ENCODE measurements around the gene SP140L. TPM values are rescaled to one million over a fixed set of nuclear protein-coding genes. Genes with fewer than 3 reads are reported as not detected.

SP140L gene
- total RNA-seq, 4 donors from 2014 or later = 4.4 to 8.3 (median 6.8) TPM

DNA sequence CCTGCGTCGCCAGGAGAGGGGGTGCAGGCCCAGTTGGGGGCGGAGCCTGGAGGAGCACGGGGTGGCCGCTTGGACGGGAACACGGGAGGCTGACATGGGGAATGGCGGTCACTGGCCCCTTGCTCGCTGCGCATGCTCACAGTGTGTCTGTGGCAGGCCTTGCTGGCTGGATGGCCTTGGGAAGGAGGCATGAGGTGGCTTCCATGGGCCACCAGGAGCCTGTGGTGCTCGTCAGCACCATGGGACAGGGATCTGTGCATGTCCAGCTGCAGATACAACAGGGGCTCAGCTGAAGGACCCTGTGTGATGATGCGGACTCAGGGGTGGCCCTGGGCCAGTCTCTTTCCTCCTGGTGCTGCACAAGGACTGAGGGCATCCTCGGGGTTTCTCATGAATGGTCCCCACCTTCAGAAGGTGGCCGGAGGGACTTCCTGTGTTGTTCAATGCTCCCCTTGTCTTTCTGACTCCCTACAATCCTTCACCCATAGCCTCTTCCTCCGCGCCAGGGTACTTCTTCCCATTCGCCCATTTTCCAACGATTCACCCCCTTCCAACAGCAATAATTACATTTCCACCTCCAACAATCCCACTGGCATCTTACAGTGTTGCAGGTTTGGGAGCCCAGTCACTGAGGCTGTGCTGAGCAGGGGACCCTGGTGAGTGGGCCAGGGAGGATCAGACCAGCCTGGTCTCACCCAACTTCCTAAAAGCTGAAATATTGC, 3.4 kb upstream of the SP140L start:
- Histone ChIP-seq H3K36me3 (no peaks in the 10 kb centered on the region), H3K27ac (replicated peaks in 1 of 4) (no peak overlapping the region), H3K4me3 (no peak overlapping the region), H3K27me3 (no peaks in the 10 kb centered on the region), H3K9me3 (peaks cover 0 to 5% (median 4%) of the 10 kb centered on the region in 4 donors), H3K4me1 (peaks cover 5 to 27% (median 7%) of the 10 kb centered on the region in 4 donors)
- no peak for TF ChIP-seq POLR2A (IDR thresholded peaks at IDR 0.05; ENCODE audit: low read depth)
- TF ChIP-seq, protein P1, sequence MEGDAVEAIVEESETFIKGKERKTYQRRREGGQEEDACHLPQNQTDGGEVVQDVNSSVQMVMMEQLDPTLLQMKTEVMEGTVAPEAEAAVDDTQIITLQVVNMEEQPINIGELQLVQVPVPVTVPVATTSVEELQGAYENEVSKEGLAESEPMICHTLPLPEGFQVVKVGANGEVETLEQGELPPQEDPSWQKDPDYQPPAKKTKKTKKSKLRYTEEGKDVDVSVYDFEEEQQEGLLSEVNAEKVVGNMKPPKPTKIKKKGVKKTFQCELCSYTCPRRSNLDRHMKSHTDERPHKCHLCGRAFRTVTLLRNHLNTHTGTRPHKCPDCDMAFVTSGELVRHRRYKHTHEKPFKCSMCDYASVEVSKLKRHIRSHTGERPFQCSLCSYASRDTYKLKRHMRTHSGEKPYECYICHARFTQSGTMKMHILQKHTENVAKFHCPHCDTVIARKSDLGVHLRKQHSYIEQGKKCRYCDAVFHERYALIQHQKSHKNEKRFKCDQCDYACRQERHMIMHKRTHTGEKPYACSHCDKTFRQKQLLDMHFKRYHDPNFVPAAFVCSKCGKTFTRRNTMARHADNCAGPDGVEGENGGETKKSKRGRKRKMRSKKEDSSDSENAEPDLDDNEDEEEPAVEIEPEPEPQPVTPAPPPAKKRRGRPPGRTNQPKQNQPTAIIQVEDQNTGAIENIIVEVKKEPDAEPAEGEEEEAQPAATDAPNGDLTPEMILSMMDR (IDR thresholded peaks at IDR 0.05) = no peak
- no peak for TF ChIP-seq POLR2AphosphoS5 (IDR thresholded peaks at IDR 0.05)
- no peak for TF ChIP-seq EP300 (IDR thresholded peaks at IDR 0.05)
- peak; percentile 68 for DNase-seq (ENCODE audit: extremely low spot score)
- 89% methylated on average over 17 of the region's 18 CpGs for WGBS
- intact Hi-C loops (cut with DNase I) = no loop called here

DNA sequence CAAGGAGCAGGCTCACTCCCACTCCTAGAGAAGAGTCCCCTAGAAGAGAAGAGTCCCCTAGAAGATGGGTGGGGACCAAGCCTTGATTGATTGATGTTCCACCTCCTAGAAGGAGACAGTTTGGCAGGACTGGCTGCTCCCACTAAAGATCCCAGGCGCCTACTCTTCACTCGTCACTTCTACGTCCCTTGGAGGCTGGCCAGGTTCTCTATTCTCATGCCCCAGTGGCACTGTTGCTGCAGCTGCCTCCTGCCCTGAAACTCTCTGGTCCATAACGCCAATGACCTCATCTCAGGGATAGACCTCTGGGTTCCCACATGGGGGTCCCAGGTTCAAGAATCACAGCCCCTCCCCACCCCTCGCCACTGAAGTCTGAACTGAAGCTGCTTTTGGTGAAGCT, 2.5 kb upstream of the SP140L start:
- 100% methylated on average over 2 of the region's 5 CpGs for WGBS

DNA sequence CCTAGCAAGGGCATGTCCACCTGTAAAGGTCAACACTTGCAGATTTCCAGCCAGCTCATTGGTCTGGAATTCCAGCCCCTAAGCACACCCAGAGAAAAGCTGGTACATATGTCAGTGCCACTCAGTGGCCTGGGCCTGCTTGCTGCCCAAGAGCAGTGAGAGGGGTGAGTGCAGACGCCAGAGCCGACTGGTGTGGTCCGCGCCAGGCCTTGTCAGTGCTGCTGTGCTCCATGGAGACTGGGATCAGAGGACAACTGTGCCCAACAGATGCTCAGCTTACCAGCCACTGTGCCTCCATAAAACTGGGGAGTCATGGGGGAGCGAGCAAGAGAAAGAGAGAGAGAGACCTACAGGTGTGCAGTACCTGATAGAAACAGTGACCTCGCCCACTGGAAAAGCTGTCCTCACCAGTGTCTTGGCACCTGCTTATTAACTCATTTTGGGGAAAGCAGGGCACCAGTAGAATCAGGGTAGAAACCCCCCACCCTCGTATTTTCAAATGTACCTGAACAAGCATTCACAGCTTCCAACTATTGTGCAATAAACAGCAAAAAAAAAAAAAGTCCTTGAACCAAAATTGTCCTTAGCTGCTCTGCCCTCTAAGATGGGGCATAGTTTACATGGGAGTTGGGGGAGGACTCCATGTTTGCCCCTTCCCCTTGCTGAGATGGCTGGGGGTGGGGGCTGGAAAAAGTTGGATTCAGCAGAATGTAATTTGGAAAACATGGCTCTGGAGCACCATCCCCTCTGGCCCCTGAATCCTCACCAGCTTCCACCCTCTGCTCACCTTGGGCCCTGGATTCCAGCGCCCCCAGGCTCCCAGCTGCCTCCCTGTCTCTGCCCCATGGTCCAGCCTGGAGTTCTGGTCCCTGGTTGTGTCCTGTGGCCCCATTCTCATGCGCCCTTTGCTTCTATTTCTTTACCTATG, 1.4 kb upstream of the SP140L start:
- no peak for DNase-seq (ENCODE audit: extremely low spot score)

More for the DNA sequence above, 2.5 kb upstream of the SP140L start:
- intact Hi-C loops (cut with DNase I) = no loop called here
- H3K27me3 ChIP-seq = no peaks in the 10 kb centered on the region
- peaks cover 5 to 29% (median 7%) of the 10 kb centered on the region in 4 donors for H3K4me1 ChIP-seq
- DNase-seq (ENCODE audit: extremely low spot score) = no peak
- TF ChIP-seq EP300 (IDR thresholded peaks at IDR 0.05) (no peak), POLR2AphosphoS5 (IDR thresholded peaks at IDR 0.05) (no peak), POLR2A (IDR thresholded peaks at IDR 0.05; ENCODE audit: low read depth) (no peak)
- TF ChIP-seq, protein P1 (IDR thresholded peaks at IDR 0.05) = no peak
- H3K9me3 ChIP-seq = peaks cover 0 to 5% (median 4%) of the 10 kb centered on the region in 4 donors
- no peak overlapping the region for H3K27ac ChIP-seq (replicated peaks in 1 of 4)
- no peaks in the 10 kb centered on the region for H3K36me3 ChIP-seq
- no peak overlapping the region for H3K4me3 ChIP-seq

DNA sequence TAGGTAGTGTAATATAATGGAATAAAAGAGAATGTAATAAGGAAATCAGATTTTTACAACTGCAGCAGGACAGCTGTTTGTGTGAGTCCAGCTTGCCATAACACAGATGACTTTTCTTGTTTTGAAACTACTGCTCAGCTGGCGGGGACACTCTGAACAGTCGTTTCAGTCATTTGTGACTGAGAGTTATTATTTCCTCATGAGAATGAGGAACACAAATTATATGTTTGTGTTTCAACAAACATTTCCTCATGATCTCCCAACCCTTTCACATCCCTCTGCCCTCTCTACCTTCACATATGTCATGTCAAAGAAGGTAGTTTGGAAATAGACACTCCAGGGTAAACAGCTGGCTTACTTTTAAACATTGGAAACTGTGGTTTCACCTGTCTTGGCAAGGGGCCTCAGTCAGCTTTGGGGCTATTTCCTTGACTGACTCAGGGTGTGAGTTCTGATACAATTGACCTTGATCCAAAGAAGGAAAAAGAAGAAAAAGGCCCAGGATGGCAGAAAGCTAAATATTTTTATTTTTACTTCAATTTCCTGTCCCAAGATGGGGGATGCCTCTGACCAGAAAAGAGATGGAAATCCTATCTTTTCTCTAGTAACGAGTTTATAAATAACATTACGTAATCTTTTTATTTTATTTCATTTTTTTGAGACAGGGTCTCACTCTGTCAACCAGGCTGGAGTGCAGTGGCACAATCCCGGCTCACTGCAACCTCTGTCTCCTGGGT, 593 bp downstream of the SP140L start:
- peak overlapping the region; percentile 47 to 58 (median 53) for H3K4me3 ChIP-seq
- peaks cover 5 to 29% (median 7%) of the 10 kb centered on the region in 4 donors for H3K4me1 ChIP-seq
- intact Hi-C loops (cut with DNase I) = no loop called here
- H3K27ac ChIP-seq (replicated peaks in 1 of 4) = peak overlapping the region; percentile 38 to 71 (median 68)
- H3K27me3 ChIP-seq = no peaks in the 10 kb centered on the region
- 72% methylated on average over 5 of the region's 5 CpGs for WGBS
- TF ChIP-seq POLR2A (IDR thresholded peaks at IDR 0.05; ENCODE audit: low read depth) = no peak
- TF ChIP-seq POLR2AphosphoS5 (IDR thresholded peaks at IDR 0.05) = no peak
- TF ChIP-seq EP300 (IDR thresholded peaks at IDR 0.05) = no peak
- TF ChIP-seq, protein P1 (IDR thresholded peaks at IDR 0.05) = no peak
- H3K9me3 ChIP-seq = peaks cover 0 to 4% (median 2%) of the 10 kb centered on the region in 4 donors
- H3K36me3 ChIP-seq = no peaks in the 10 kb centered on the region
- DNase-seq (ENCODE audit: extremely low spot score) = no peak

More for the DNA sequence above, 1.4 kb upstream of the SP140L start:
- no peaks in the 10 kb centered on the region for H3K36me3 ChIP-seq
- no peak overlapping the region for H3K4me3 ChIP-seq
- H3K9me3 ChIP-seq = peaks cover 0 to 5% (median 4%) of the 10 kb centered on the region in 4 donors
- H3K27me3 ChIP-seq = no peaks in the 10 kb centered on the region
- intact Hi-C loops (cut with DNase I) = no loop called here
- H3K27ac ChIP-seq (replicated peaks in 1 of 4) = no peak overlapping the region
- WGBS = 93% methylated on average over 8 of the region's 9 CpGs
- peaks cover 5 to 29% (median 7%) of the 10 kb centered on the region in 4 donors for H3K4me1 ChIP-seq
- TF ChIP-seq EP300 (IDR thresholded peaks at IDR 0.05) = no peak
- TF ChIP-seq POLR2AphosphoS5 (IDR thresholded peaks at IDR 0.05) = no peak
- TF ChIP-seq, protein P1 (IDR thresholded peaks at IDR 0.05) = no peak

Data from esophagus muscularis mucosa (tissue), 4 donors.